Muscle of leg (tissue), 11 donors: ENCODE data around the gene RBM23. TPM values are rescaled to one million over a fixed set of nuclear protein-coding genes. Genes with fewer than 3 reads are reported as not detected.
A peak's percentile ranks its signal among the peaks of the same experiment; 100 is the strongest.

Experiments used
- DNase-seq: peaks from one replicate; pipeline ENCODE4 v3.0.0; 2013
- H3K27ac ChIP-seq: one replicate; pipeline ENCODE4 v1.5.1; 2013; ENCODE audit warnings: mild to moderate bottlenecking, low read length, control low read depth
- H3K27me3 ChIP-seq: one replicate; pipeline ENCODE4 v1.6.1; 2013; ENCODE audit warnings: low read length; ENCODE audit not compliant: control insufficient read depth, insufficient read depth
- H3K36me3 ChIP-seq: one replicate; pipeline ENCODE4 v1.6.1; 2013; ENCODE audit warnings: low read length; ENCODE audit not compliant: control insufficient read depth, insufficient read depth
- H3K4me1 ChIP-seq: one replicate; pipeline ENCODE4 v1.6.1; 2013; ENCODE audit warnings: low read length; ENCODE audit not compliant: control insufficient read depth, insufficient read depth
- H3K4me3 ChIP-seq: one replicate; pipeline ENCODE4 v1.5.1; 2013; ENCODE audit warnings: low read length, control low read depth
- H3K9me3 ChIP-seq: replicated peaks from 2 replicates; pipeline ENCODE4 v1.6.1; 2013; ENCODE audit warnings: low read depth, low read length; ENCODE audit not compliant: control insufficient read depth
- WGBS: methylation state at CpG from one replicate; pipeline ENCODE4 v1.1.5; 2013; ENCODE audit warnings: missing lambda C conversion rate; ENCODE audit not compliant: insufficient coverage; 5-methylcytosine and 5-hydroxymethylcytosine counted together
- polyA plus RNA-seq, 8 donors: library from polyadenylated mRNA; unstranded; fragments of 120-200 nt; gene quantifications; one replicate each; pipeline versions ENCODE4 v1.2.1 to v1.2.3, GENCODE V29; 2013; ENCODE audit warnings: inconsistent platforms in 1 of 8, low replicate concordance in 1 of 8; ENCODE audit not compliant: insufficient read length in 8 of 8, insufficient read depth in 1 of 8
- total RNA-seq: library from RNA; stranded (reverse); fragments of 120-200 nt; gene quantifications from one replicate; pipeline ENCODE4 v1.2.4, GENCODE V29; 2013

Gene RBM23
- total and polyA plus RNA-seq, 9 donors = 51.7 to 67.6 (median 56.2) TPM

DNA sequence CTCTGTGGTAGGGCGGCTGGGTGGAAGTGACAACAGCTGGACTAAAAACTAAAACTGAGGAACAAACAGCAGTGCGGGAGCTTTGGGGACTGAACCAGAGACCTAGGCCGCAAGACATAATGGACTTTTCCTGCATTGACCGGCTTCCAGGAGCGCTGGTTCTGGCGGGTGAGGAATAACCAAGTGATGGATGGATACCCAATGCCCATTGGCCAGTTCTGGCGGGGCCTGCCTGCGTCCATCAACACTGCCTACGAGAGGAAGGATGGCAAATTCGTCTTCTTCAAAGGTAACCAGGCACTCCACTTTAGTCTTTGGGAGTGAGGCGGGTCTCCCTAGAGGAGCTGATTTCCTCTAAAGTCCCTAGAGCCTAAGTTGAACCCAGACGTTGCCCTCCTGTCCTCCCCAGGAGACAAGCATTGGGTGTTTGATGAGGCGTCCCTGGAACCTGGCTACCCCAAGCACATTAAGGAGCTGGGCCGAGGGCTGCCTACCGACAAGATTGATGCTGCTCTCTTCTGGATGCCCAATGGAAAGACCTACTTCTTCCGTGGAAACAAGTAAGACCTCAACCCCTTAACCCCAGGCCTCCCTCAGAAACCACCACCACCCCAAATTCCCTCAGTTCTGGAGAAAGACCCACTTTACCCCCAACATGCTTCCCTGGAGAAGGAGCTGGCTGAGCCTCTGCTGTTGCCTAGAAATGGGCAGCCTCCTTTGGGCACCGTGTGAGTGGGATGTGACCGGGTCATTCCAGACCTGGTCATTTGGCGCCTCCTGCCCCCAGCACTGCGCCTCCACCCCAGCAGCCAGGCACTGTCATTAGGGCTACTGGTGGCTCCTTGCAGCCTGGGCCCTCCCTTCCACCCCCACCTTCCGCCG, 74.5 kb downstream of the RBM23 start:
- Histone ChIP-seq H3K27ac (peak overlapping the region; percentile 30), H3K27me3 (no peaks in the 10 kb centered on the region), H3K4me3 (no peak overlapping the region), H3K4me1 (peaks cover 45% of the 10 kb centered on the region), H3K9me3 (no peaks in the 10 kb centered on the region), H3K36me3 (peaks cover 62% of the 10 kb centered on the region)
- WGBS = 82% methylated on average over 17 of the region's 22 CpGs
- no peak for DNase-seq

Other genes starting within 250 kb of the RBM23 start
- gene OXA1L, start 152.5 kb downstream of the RBM23 start, total RNA-seq = 171 TPM
- gene OXA1L, start 152.5 kb downstream of the RBM23 start, polyA plus RNA-seq = 100 to 1,000 TPM; 181 to 242 (median 205) TPM
- 15.8 TPM for gene SLC7A7, start 103.7 kb downstream of the RBM23 start, total RNA-seq
- gene SLC7A7, start 103.7 kb downstream of the RBM23 start, polyA plus RNA-seq = 10 to 100 TPM; 23.5 to 59.3 (median 29.2) TPM
- 69.2 TPM for gene MRPL52, start 89.3 kb downstream of the RBM23 start, total RNA-seq
- 10 to 100 TPM; 54.3 to 85.8 (median 66.0) TPM for gene MRPL52, start 89.3 kb downstream of the RBM23 start, polyA plus RNA-seq
- gene MMP14, start 82.6 kb downstream of the RBM23 start, total RNA-seq = 232 TPM
- gene MMP14, start 82.6 kb downstream of the RBM23 start, polyA plus RNA-seq = 100 to 1,000 TPM; 108 to 315 (median 188) TPM
- 14.5 TPM for gene LRP10, start 47.4 kb downstream of the RBM23 start, total RNA-seq
- 10 to 100 TPM; 34.1 to 49.9 (median 47.2) TPM for gene LRP10, start 47.4 kb downstream of the RBM23 start, polyA plus RNA-seq
- 0.13 TPM for gene REM2, start 35.9 kb downstream of the RBM23 start, total RNA-seq
- under 1 TPM in 7 of 8 donors, not detected in 1; 0.15 to 0.32 (median 0.19) TPM for gene REM2, start 35.9 kb downstream of the RBM23 start, polyA plus RNA-seq
- 41.8 TPM for gene PRMT5, start 10.2 kb upstream of the RBM23 start, total RNA-seq
- gene PRMT5, start 10.2 kb upstream of the RBM23 start, polyA plus RNA-seq = 10 to 100 TPM; 57.9 to 85.2 (median 71.2) TPM
- 39.3 TPM for gene HAUS4, start 37.9 kb upstream of the RBM23 start, total RNA-seq
- gene HAUS4, start 37.9 kb upstream of the RBM23 start, polyA plus RNA-seq = 10 to 100 TPM; 31.2 to 42.9 (median 38.0) TPM
- gene AJUBA, start 63.4 kb upstream of the RBM23 start, total RNA-seq = 30.5 TPM
- 10 to 100 TPM; 33.5 to 48.6 (median 41.2) TPM for gene AJUBA, start 63.4 kb upstream of the RBM23 start, polyA plus RNA-seq
- gene C14orf93, start 91.0 kb upstream of the RBM23 start, total RNA-seq = 10.0 TPM
- gene C14orf93, start 91.0 kb upstream of the RBM23 start, polyA plus RNA-seq = 10 to 100 TPM in 5 of 8 donors, 1 to 10 TPM in 3; 8.8 to 15.9 (median 11.2) TPM
- gene PSMB5, start 115.8 kb upstream of the RBM23 start, total RNA-seq = 154 TPM
- 100 to 1,000 TPM; 221 to 278 (median 253) TPM for gene PSMB5, start 115.8 kb upstream of the RBM23 start, polyA plus RNA-seq
- not detected for gene PSMB11, start 123.1 kb upstream of the RBM23 start, total RNA-seq
- gene PSMB11, start 123.1 kb upstream of the RBM23 start, polyA plus RNA-seq = not detected
- gene CDH24, start 138.4 kb upstream of the RBM23 start, total RNA-seq = 2.1 TPM
- 1 to 10 TPM; 3.0 to 6.8 (median 5.0) TPM for gene CDH24, start 138.4 kb upstream of the RBM23 start, polyA plus RNA-seq
- 72.5 TPM for gene ACIN1, start 176.0 kb upstream of the RBM23 start, total RNA-seq
- gene ACIN1, start 176.0 kb upstream of the RBM23 start, polyA plus RNA-seq = 100 to 1,000 TPM; 121 to 157 (median 135) TPM
- gene C14orf119, start 176.4 kb upstream of the RBM23 start, total RNA-seq = 46.0 TPM
- 10 to 100 TPM; 47.4 to 68.2 (median 54.6) TPM for gene C14orf119, start 176.4 kb upstream of the RBM23 start, polyA plus RNA-seq
- not detected for gene CIROP, start 185.8 kb upstream of the RBM23 start, total RNA-seq
- gene CIROP, start 185.8 kb upstream of the RBM23 start, polyA plus RNA-seq = not detected
- gene CEBPE, start 200.1 kb upstream of the RBM23 start, total RNA-seq = 0.13 TPM
- under 1 TPM; 0.12 to 0.33 (median 0.16) TPM for gene CEBPE, start 200.1 kb upstream of the RBM23 start, polyA plus RNA-seq